GM13976 (cell line): ENCODE data around the gene ITPR1.

Experiments
- DNase-seq: peaks from one replicate; pipeline ENCODE4 v3.0.0; 2012; ENCODE audit warnings: low spot score
- in situ Hi-C: fragments of 300-500 bp; cut with MboI; formaldehyde crosslinking; loops from one replicate; pipeline ENCODE4 v1.12.0; 2022; ENCODE audit warnings: low sequenced_read_pairs, mixed read lengths, inconsistent platforms; ENCODE audit not compliant: unreplicated experiment
- TF ChIP-seq, protein P1 (sequence below): IDR thresholded peaks from 2 replicates; pipeline ENCODE4 v1.5.1; 2012; ENCODE audit warnings: borderline replicate concordance, mild to moderate bottlenecking; ENCODE audit not compliant: insufficient read depth; ENCODE audit errors: extremely low read depth, missing control alignments, control extremely low read depth

Gene ITPR1

DNA sequence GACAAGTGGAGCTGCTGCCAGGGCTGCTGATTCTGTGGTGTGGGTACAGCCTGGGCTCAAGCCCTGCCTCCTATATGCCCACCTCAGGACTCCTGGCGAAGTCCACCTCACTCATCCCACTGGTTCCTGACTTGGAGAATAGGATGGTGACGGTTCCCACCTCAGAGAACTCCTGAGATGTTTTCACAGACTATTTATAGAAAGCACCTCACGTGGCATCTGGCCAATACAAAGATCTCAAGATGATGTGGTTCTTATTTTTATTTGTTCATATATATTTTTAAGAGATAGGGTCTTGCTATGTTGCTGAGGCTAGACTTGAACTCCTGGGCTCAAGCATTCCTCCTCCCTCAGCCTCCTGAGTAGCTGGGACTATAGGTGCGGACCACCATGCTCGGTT is 249.2 kb downstream of the ITPR1 start:
- in situ Hi-C loops: no loop called here
- TF ChIP-seq, protein P1, sequence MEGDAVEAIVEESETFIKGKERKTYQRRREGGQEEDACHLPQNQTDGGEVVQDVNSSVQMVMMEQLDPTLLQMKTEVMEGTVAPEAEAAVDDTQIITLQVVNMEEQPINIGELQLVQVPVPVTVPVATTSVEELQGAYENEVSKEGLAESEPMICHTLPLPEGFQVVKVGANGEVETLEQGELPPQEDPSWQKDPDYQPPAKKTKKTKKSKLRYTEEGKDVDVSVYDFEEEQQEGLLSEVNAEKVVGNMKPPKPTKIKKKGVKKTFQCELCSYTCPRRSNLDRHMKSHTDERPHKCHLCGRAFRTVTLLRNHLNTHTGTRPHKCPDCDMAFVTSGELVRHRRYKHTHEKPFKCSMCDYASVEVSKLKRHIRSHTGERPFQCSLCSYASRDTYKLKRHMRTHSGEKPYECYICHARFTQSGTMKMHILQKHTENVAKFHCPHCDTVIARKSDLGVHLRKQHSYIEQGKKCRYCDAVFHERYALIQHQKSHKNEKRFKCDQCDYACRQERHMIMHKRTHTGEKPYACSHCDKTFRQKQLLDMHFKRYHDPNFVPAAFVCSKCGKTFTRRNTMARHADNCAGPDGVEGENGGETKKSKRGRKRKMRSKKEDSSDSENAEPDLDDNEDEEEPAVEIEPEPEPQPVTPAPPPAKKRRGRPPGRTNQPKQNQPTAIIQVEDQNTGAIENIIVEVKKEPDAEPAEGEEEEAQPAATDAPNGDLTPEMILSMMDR: no peak
- DNase-seq: no peak

DNA sequence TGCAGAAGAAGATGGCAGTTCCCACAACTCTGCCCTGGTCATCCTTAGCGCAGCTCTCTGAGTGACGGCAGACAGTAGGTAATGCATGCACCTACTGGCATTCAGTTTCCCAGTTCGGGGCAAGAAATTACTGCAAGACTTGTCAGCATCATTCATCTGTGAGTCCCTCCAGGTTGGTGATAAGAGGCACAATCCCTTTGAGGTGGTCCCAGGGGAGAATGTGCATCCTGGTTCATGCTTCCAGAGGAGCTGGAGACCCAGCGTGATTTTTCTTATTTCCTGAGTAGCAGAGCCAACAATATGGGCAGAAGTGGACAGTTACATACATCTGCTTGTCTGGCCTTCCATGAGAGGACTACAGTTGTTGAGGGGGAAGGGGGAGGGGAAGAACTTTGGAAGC is 250.2 kb downstream of the ITPR1 start:
- TF ChIP-seq, protein P1: no peak
- no peak for DNase-seq
- in situ Hi-C loops: no loop called here

DNA sequence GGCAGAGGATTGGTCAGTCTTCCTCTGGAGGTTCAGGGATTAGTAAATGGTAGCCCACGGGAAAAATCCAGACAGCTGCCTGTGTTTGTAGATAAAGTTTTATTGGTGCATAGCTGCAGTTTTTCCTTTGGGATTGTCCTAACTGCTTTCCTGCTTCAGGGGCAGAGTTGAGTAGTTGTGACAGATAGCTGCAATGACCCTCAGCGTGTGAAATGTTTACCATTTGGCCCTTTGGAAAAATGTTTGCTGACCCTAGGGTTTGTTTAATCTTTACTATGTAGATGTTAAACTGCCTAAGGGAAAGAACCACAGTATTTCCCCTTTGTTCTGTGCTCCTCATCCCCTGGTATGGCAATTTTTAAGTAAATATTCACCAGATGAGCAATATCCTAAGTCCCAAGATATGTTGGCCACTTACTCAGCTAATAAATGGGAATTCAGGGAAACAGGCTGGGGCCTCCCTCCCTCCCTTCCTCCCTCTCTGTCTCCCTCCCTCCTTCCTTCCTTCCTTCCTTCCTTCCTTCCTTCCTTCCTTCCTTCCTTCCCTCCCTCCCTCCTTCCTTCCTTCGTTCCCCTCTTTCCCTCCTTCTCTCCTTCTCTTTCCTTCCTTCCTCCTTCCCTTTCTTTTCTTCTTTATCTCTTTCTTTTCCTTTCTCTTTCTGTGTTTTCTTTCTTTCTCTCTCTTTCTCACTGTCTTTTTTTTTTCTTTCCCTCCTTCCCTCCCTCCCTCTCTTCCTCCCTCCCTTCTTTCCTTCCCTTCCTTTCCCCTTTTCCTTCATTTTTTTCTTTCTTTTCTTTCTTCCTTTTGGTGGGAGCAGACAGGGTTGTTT is 251.5 kb downstream of the ITPR1 start:
- TF ChIP-seq, protein P1: no peak
- in situ Hi-C loops: no loop called here
- DNase-seq: no peak

DNA sequence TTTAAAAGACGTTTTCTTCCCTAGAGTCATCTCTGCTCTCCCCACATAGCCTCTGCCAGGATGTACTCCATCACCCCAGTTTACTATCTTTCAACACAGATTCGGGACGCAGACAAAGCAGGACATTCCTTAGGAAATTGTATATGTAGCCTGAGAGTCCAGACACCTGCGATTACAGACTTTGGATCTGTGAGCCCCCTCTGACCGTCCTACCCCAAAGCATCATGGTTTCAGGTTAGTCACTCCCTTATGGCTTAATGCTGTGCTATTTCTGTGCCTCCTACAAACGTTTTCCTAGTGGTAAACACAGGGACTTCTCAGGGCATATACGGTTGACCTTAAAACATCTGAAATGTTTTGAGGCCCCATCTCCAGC is 252.1 kb downstream of the ITPR1 start:
- in situ Hi-C loops: no loop called here
- no peak for DNase-seq
- TF ChIP-seq, protein P1: no peak

DNA sequence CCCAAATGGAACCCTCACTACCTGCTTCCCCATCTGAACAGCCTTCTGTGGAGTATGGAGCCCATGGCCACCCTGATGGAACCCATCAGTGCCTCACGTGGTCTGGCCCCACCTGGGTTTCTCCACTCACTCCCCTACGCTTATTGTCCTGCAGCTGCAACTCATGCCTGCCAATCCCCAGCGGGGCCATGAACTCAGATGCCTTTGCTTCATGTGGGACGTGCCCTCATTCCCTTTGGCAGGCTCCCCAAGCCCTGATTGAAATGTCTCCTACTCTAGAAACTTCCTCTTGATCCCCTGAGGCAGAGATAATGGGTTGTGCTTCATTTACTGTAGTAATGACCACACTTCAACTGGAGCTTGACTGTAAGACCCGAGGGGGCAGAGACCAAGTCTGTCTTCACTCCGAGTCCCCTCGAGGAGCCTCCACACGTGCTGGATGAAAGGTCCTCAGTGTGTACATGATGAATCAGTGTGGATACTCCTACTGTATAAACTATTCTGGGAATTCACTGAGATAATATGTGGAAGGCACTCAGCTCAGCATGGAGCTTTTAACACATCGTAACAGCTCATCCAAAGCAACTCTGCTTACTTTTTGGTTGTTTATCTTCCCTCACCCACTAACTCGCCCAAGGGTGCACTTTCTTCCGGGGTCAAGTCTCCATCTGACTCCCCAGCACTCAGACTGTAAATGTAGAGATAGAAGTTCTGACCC is 253.3 kb downstream of the ITPR1 start:
- no peak for DNase-seq
- in situ Hi-C loops: no loop called here
- TF ChIP-seq, protein P1: no peak

DNA sequence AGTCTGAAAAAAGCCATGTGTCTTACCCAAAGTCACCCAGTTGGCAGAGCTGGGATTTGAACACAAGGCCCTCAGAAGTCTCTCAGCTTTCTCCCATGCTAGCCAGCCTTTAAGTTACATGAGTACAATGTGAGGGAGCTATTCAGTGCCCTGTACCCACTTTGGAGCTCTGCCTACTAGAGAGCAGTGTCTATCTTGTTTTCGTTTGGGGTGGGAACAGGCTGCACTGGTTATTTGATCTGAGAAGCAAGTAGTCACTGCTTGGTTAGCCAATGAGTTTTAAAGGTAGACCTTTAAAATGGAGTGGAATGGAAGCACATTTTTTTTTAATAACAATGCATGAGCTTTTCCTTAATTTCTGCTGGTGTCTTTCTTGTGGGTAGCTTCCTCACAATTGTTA is 255.0 kb downstream of the ITPR1 start:
- in situ Hi-C loops: no loop called here
- no peak for DNase-seq
- TF ChIP-seq, protein P1: no peak
